OCI-LY3 (cell line): ENCODE results near the gene CLMP.

Experiments used
- CTCF ChIP-seq: fragments of 200-600, 300-600 bp; sonication (generic); IDR thresholded peaks from 2 replicates; pipeline ENCODE4 v1.5.1; 2014; ENCODE audit warnings: antibody characterized with exemption, low read length, low read depth
- EZH2phosphoT487 ChIP-seq: fragments of 200-600 bp; shearing (Covaris generic); IDR thresholded peaks from 2 replicates; pipeline ENCODE4 v1.6.1; 2018; ENCODE audit warnings: antibody characterized with exemption, mixed run types, low read depth

GRCh38 chr11:123193742-123194141 is 1.3 kb downstream of the CLMP start:
- TF ChIP-seq CTCF (no peak), EZH2phosphoT487 (no peak)
